Left lung (tissue), 10 donors: ENCODE data around the gene SNAI3. TPM values are rescaled to one million over a fixed set of nuclear protein-coding genes. Genes with fewer than 3 reads are reported as not detected.

ENCODE experiments used
- ATAC-seq: fragments of 200-7000 bp; cut with Tn5 transposase; one replicate; pipeline ENCODE4 v1.9.1; 2020; ENCODE audit warnings: moderate library complexity
- DNase-seq, 4 donors: peaks; one replicate each; pipeline ENCODE4 v3.0.0-alpha.2; 2013 to 2020
- H3K27ac ChIP-seq, 2 donors: fragments of 200-600 bp; sonication (generic) in 1 of 2; one replicate each; pipeline versions ENCODE4 v1.5.0 to v1.8.0; 2020 to 2021
- H3K27me3 ChIP-seq, 2 donors: fragments of 200-600 bp; sonication (generic) in 1 of 2; one replicate each; pipeline versions ENCODE4 v1.5.0 to v1.8.0; 2020 to 2021
- H3K36me3 ChIP-seq, 2 donors: fragments of 200-600 bp; sonication (generic) in 1 of 2; one replicate each; pipeline versions ENCODE4 v1.5.0 to v1.8.0; 2020 to 2021
- H3K4me1 ChIP-seq, 2 donors: fragments of 200-600 bp; one replicate each; pipeline ENCODE4 v1.8.0; 2021
- H3K4me3 ChIP-seq, 2 donors: fragments of 200-600 bp; sonication (generic) in 1 of 2; one replicate each; pipeline versions ENCODE4 v1.5.0 to v1.8.0; 2020 to 2021; ENCODE audit warnings: mild to moderate bottlenecking in 1 of 2
- H3K9me3 ChIP-seq, 2 donors: fragments of 200-600 bp; sonication (generic) in 1 of 2; one replicate each; pipeline versions ENCODE4 v1.5.0 to v1.8.0; 2020 to 2021
- CTCF ChIP-seq, 2 donors: fragments of 200-600 bp; sonication (generic) in 1 of 2; IDR thresholded peaks; one replicate each; pipeline versions ENCODE4 v1.5.0 to v1.8.0; 2021; ENCODE audit warnings: antibody characterized with exemption in 2 of 2
- intact Hi-C, 2 donors: fragments of 100-400 bp; cut with DNase I; formaldehyde crosslinking; loops; one replicate each; pipeline versions ENCODE4 v1.11.2 to v1.14.2; 2022
- polyA plus RNA-seq, 6 donors: library from polyadenylated mRNA; unstranded; fragments of 120-200 nt; gene quantifications; one replicate each; pipeline ENCODE4 v1.2.1, GENCODE V29; 2013; ENCODE audit not compliant: insufficient read length in 6 of 6
- total RNA-seq, 2 donors: library from RNA; stranded (reverse); fragmentation: NEBNext Ultra II Directional; extraction: Animal tissue kit (Norgen Biotek cat#: 25700); gene quantifications; one replicate each; pipeline ENCODE4 v1.2.1, GENCODE V29; 2021
- donor health status: DM: no; HTN: yes; CAD: no.
- donor health status: DM: no; HTN: no; CAD: no.

Gene SNAI3
- total and polyA plus RNA-seq, 8 donors: 0.86 to 2.3 (median 1.8) TPM

GRCh38 chr16:88734361-88734728 is 48.0 kb upstream of the SNAI3 start:
- no peak overlapping the region for H3K27ac ChIP-seq
- peaks cover 0 to 88% of the 10 kb centered on the region in 2 donors for H3K36me3 ChIP-seq
- intact Hi-C loops: no loop called here
- H3K4me1 ChIP-seq: peaks cover 0 to 6% of the 10 kb centered on the region in 2 donors
- ATAC-seq (no peak), DNase-seq (no peak)
- no peaks in the 10 kb centered on the region for H3K9me3 ChIP-seq
- no peak for TF ChIP-seq CTCF (IDR thresholded peaks at IDR 0.05)
- H3K4me3 ChIP-seq: no peak overlapping the region
- no peaks in the 10 kb centered on the region for H3K27me3 ChIP-seq

GRCh38 chr16:88733630-88734360 is 47.5 kb upstream of the SNAI3 start:
- Histone ChIP-seq H3K9me3 (no peaks in the 10 kb centered on the region), H3K4me1 (peaks cover 0 to 6% of the 10 kb centered on the region in 2 donors), H3K27me3 (no peaks in the 10 kb centered on the region), H3K27ac (no peak overlapping the region), H3K4me3 (no peak overlapping the region), H3K36me3 (peaks cover 0 to 83% of the 10 kb centered on the region in 2 donors)
- ATAC-seq: no peak
- intact Hi-C loops: no loop called here
- DNase-seq: no peak
- TF ChIP-seq CTCF (IDR thresholded peaks at IDR 0.05): no peak

- DNase-seq (no peak), ATAC-seq (no peak)
- TF ChIP-seq CTCF (IDR thresholded peaks at IDR 0.05): no peak
- H3K4me1 ChIP-seq: peaks cover 0 to 6% of the 10 kb centered on the region in 2 donors
- H3K9me3 ChIP-seq: no peaks in the 10 kb centered on the region
- intact Hi-C loops: no loop called here
- H3K36me3 ChIP-seq: peaks cover 0 to 77% of the 10 kb centered on the region in 2 donors
- H3K4me3 ChIP-seq: no peak overlapping the region
- H3K27me3 ChIP-seq: no peaks in the 10 kb centered on the region
- no peak overlapping the region for H3K27ac ChIP-seq
Measured at GRCh38 chr16:88732961-88733294, 46.6 kb upstream of the SNAI3 start.

GRCh38 chr16:88732172-88732960 is 46.1 kb upstream of the SNAI3 start:
- intact Hi-C loops: no loop called here
- Histone ChIP-seq H3K36me3 (peaks cover 0 to 77% of the 10 kb centered on the region in 2 donors), H3K27ac (no peak overlapping the region), H3K9me3 (no peaks in the 10 kb centered on the region), H3K27me3 (no peaks in the 10 kb centered on the region), H3K4me1 (peaks cover 0 to under 1% of the 10 kb centered on the region in 2 donors), H3K4me3 (no peak overlapping the region)
- DNase-seq: no peak
- no peak for TF ChIP-seq CTCF (IDR thresholded peaks at IDR 0.05)
- no peak for ATAC-seq

GRCh38 chr16:88731699-88732098 is 45.4 kb upstream of the SNAI3 start:
- H3K27ac ChIP-seq: no peak overlapping the region
- H3K27me3 ChIP-seq: no peaks in the 10 kb centered on the region
- DNase-seq (no peak), ATAC-seq (peak; percentile 7)
- TF ChIP-seq CTCF (IDR thresholded peaks at IDR 0.05): no peak
- no peak overlapping the region for H3K4me3 ChIP-seq
- no peaks in the 10 kb centered on the region for H3K4me1 ChIP-seq
- no peaks in the 10 kb centered on the region for H3K9me3 ChIP-seq
- intact Hi-C loops: no loop called here
- H3K36me3 ChIP-seq: peaks cover 0 to 83% of the 10 kb centered on the region in 2 donors
